Measurements from ENCODE around the gene NUTM2E.
"Not testable (repeated sequence)": the region's sequence is repeated elsewhere in the genome, so short reads cannot be mapped to it uniquely, and the experiment has no call there.

- not testable (repeated sequence) for TF ChIP-seq CTCF, POLR2A (IDR thresholded peaks at IDR 0.05)
Observed at GRCh38 chr10:79826496-79827215, at the start of gene NUTM2E.

Measured in breast epithelium (tissue), 3 donors.